ENCODE measurements around the gene TPH2. TPM values are rescaled to one million over a fixed set of nuclear protein-coding genes. Genes with fewer than 3 reads are reported as not detected.

TPH2 gene
- total RNA-seq, 1 donor from 2014 or later: not detected

DNA sequence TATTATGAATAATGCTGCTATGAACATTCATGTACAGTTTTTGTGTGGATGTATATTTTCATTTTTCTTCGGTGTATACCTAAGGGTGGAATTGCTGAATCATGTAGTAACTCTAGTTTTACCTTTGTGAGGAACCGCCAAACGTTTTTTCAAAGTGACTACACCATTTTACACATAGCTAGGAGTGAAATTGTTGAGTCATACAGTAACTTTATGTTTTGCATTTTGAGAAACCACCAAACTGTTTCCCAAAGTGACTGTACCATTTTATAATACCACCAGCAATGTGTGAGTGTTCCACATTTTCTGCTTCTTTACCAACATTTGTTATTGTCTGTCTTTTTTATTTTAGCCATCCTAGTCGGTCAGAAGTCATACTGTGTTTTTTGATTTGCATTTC lies 3.1 kb upstream of the TPH2 start:
- Histone ChIP-seq H3K9ac (no peak overlapping the region), H3K4me2 (no peak overlapping the region), H2AFZ (replicated peaks) (no peak overlapping the region), H3K4me3 (no peak overlapping the region), H3K79me2 (ENCODE audit: low read depth) (no peaks in the 10 kb centered on the region), H3K27ac (no peak overlapping the region), H3K9me3 (ENCODE audit: low read depth) (no peaks in the 10 kb centered on the region), H3K27me3 (no peaks in the 10 kb centered on the region), H4K20me1 (ENCODE audit: low read depth) (peaks cover 4% of the 10 kb centered on the region), H3F3A (ENCODE audit: low read depth) (no peaks in the 10 kb centered on the region), H3K36me3 (no peaks in the 10 kb centered on the region), H3K4me1 (peaks cover 3% of the 10 kb centered on the region)
- Mint-ChIP-seq H3K27ac (no peak overlapping the region), H3K4me1 (no peaks in the 10 kb centered on the region), H3K27me3 (ENCODE audit: insufficient read depth, low read depth) (no peaks in the 10 kb centered on the region), H3K36me3 (no peaks in the 10 kb centered on the region), H3K9me3 (no peaks in the 10 kb centered on the region), H3K4me3 (no peak overlapping the region)
- DNase-seq (ENCODE audit: low spot score): no peak
- TF ChIP-seq EZH2 (IDR thresholded peaks at IDR 0.05): no peak
- TF ChIP-seq, protein P1, sequence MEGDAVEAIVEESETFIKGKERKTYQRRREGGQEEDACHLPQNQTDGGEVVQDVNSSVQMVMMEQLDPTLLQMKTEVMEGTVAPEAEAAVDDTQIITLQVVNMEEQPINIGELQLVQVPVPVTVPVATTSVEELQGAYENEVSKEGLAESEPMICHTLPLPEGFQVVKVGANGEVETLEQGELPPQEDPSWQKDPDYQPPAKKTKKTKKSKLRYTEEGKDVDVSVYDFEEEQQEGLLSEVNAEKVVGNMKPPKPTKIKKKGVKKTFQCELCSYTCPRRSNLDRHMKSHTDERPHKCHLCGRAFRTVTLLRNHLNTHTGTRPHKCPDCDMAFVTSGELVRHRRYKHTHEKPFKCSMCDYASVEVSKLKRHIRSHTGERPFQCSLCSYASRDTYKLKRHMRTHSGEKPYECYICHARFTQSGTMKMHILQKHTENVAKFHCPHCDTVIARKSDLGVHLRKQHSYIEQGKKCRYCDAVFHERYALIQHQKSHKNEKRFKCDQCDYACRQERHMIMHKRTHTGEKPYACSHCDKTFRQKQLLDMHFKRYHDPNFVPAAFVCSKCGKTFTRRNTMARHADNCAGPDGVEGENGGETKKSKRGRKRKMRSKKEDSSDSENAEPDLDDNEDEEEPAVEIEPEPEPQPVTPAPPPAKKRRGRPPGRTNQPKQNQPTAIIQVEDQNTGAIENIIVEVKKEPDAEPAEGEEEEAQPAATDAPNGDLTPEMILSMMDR (IDR thresholded peaks at IDR 0.05): no peak
- no peak for TF ChIP-seq EZH2phosphoT487 (IDR thresholded peaks at IDR 0.05)

DNA sequence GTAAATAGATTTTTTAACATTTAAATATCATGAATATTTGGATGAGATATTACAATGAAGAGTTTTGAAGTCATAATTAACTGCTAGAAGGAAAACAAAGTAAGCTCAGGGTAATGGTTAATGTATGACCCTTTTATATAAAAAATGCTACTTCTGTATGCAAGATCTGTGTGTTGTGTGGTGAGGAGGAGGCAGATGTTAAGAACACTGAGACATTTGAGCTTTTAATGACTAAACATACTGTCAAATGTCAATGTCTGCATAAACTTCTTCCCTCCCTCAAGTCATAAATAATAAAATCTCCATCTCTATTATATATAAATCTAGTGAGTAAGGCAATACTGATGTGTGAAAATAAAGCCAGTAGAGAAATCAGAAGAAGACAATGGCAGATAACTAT lies 1.4 kb downstream of the TPH2 start:
- no peaks in the 10 kb centered on the region for H3K27me3 Mint-ChIP-seq (ENCODE audit: insufficient read depth, low read depth)
- no peak overlapping the region for H3K4me3 Mint-ChIP-seq
- Histone ChIP-seq H3K27ac (no peak overlapping the region), H3K4me1 (peaks cover 3% of the 10 kb centered on the region), H3F3A (ENCODE audit: low read depth) (no peaks in the 10 kb centered on the region), H2AFZ (replicated peaks) (no peak overlapping the region), H3K27me3 (no peaks in the 10 kb centered on the region), H3K36me3 (no peaks in the 10 kb centered on the region), H3K4me2 (no peak overlapping the region), H3K79me2 (ENCODE audit: low read depth) (no peaks in the 10 kb centered on the region), H3K9ac (no peak overlapping the region), H3K4me3 (no peak overlapping the region), H3K9me3 (ENCODE audit: low read depth) (no peaks in the 10 kb centered on the region), H4K20me1 (ENCODE audit: low read depth) (peaks cover 4% of the 10 kb centered on the region)
- H3K9me3 Mint-ChIP-seq: no peaks in the 10 kb centered on the region
- H3K4me1 Mint-ChIP-seq: peaks cover 7% of the 10 kb centered on the region
- no peaks in the 10 kb centered on the region for H3K36me3 Mint-ChIP-seq
- DNase-seq (ENCODE audit: low spot score): no peak
- TF ChIP-seq, protein P1 (IDR thresholded peaks at IDR 0.05): no peak
- TF ChIP-seq EZH2 (IDR thresholded peaks at IDR 0.05) (no peak), EZH2phosphoT487 (IDR thresholded peaks at IDR 0.05) (no peak)
- no peak overlapping the region for H3K27ac Mint-ChIP-seq

DNA sequence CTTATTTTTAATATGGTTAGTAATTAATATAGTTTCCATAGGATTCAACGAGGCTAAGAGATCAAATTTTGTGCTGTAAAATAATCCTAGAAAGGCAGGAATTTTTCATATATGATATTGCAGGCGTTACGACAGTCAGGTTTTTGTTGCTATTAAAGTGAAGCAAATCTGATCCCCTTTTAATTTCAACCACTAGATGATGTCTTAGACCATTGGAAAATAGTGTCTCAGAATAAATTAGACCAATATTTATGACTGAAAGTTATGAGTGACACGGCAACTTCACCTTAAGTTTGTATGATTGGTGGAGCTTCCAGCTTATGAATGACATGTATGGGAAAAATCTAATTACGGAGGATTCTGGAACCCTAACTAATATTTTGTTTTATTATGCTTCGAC lies 2.5 kb downstream of the TPH2 start:
- Mint-ChIP-seq H3K27ac (no peak overlapping the region), H3K4me1 (peaks cover 11% of the 10 kb centered on the region), H3K36me3 (no peaks in the 10 kb centered on the region), H3K27me3 (ENCODE audit: insufficient read depth, low read depth) (no peaks in the 10 kb centered on the region), H3K4me3 (no peak overlapping the region), H3K9me3 (no peaks in the 10 kb centered on the region)
- Histone ChIP-seq H3F3A (ENCODE audit: low read depth) (no peaks in the 10 kb centered on the region), H3K4me1 (peaks cover 8% of the 10 kb centered on the region), H3K27me3 (no peaks in the 10 kb centered on the region), H3K9me3 (ENCODE audit: low read depth) (no peaks in the 10 kb centered on the region), H3K9ac (no peak overlapping the region), H4K20me1 (ENCODE audit: low read depth) (peaks cover 4% of the 10 kb centered on the region), H3K36me3 (no peaks in the 10 kb centered on the region), H3K27ac (no peak overlapping the region), H3K4me2 (no peak overlapping the region), H3K4me3 (no peak overlapping the region), H3K79me2 (ENCODE audit: low read depth) (no peaks in the 10 kb centered on the region), H2AFZ (replicated peaks) (no peak overlapping the region)
- no peak for DNase-seq (ENCODE audit: low spot score)
- TF ChIP-seq, protein P1 (IDR thresholded peaks at IDR 0.05): no peak
- no peak for TF ChIP-seq EZH2 (IDR thresholded peaks at IDR 0.05)
